Activated naive CD8-positive, alpha-beta T cell treated with anti-CD3 and anti-CD28 coated beads, Interleukin-2, amount 50 U/mL, for 16 hours (primary cell): Measurements from ENCODE around the gene RAX2.
"Not testable (repeated sequence)": the region's sequence is repeated elsewhere in the genome, so short reads cannot be mapped to it uniquely, and the experiment has no call there.

Experiments used
- DNase-seq: peaks from one replicate; pipeline ENCODE4 v3.0.0-alpha.2; 2020; ENCODE audit warnings: low read depth, low spot score

RAX2 gene

DNA sequence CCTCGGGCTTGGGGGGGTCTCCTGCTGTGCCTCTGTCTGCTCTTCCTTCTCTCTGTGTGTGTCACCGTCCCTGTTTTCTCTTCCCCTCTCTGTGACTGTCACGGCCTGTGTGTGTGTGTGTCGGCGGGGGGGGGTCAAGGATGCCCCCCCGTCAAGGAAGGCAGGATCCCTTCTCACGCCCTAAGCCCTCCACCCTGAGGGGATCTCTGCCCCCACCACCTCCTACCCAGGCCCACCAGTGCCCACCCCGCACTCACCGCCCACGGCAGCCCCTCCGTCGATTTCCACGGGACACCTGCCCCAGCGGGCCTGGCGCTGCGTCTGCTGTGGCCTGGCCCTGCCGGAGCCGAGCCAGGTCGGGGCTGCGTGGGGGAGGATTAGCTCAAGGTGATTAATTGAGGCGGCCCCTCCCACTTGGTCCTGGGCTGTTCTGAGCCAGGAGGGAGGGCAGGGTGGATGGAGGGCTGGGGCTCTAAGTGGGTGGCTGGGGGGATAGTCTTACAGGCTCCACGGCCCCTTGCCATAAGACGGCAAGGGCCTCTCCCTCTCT is at the start of gene RAX2:
TSS of gene RAX2 (minus strand) at position 323 of the 550 bp plus-strand sequence. CDS start 486 bp downstream, outside the sequence.
- no peak for DNase-seq

DNA sequence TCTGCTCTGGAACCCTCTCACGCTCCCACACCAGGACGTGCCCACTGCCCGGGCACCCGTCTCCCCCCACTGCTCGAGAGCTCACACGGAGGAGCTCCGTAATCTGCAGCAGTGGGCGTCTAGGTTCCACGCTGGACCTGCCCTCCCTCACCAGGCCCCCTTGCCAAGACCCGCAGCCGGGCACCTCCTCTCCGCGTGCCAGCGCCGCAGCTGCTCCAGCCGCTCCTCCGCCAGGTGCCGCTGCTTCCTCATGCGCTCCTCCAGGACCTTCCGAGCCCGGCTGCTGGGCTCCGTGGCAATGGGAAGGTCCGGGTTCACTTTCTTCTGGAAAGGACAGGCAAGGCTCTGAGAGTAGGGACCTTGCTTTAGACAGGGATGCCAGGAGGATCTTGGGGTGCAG is 49.1 kb upstream of the RAX2 start:
- no peak for DNase-seq

DNA sequence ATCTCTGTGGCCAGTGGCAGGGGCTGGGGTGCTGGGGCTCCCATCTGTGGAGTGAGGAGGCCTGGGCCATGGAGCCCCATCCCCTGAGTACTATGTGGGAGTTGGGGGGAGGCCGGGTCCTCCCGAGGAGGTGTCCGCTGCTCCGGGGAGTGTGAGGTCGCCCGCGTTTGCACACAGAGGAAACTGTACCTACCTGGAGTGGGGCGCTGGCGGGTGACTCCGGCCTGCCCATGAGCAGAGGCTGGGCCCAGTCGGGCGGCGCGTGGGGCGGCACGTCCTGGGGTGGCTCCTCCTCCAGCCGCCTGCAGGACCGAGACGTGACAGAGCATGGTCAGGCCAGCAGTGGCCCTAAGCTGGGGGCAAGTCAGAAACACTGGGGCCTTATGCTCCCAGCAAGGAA is 48.0 kb upstream of the RAX2 start:
- DNase-seq: no peak

DNA sequence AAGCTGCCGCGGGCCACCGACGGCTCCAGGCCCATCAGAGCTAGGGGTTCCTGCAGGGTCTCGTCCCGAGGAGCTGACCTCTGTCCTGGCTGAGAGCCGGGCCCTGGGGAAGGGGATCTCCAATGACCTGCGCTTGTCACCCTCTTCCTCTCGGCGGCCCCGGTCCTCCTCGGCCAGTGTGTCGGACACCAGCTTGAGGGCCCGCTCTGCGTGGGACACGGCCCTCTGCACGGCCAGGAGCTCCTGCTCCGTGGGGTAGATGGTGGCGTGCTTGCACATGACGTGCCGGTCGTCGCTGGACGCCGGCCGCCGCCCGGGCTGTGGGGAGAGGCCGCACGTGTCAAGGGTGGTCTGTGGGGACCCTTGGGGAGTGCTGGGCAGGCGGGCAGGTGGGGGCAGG is 46.9 kb upstream of the RAX2 start:
- no peak for DNase-seq

DNA sequence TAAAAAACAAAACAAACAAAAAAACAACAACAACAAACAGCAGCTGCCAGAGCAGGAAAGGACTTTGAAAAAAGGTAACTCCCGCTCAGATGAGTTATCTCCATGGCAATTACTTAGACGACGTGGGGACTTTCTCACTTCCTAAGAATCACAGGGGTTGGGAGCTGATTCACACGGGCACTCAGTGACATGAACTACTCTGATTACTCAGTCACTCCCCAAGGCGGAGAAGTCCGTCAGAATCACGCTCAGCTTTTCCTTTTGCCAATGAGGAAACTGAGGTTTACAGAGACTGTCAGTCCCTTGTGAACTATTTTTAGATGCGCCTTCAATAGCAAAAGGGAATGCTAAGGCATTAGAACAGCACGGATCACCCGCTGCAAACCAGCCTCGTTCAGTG is 46.4 kb upstream of the RAX2 start:
- DNase-seq: no peak

DNA sequence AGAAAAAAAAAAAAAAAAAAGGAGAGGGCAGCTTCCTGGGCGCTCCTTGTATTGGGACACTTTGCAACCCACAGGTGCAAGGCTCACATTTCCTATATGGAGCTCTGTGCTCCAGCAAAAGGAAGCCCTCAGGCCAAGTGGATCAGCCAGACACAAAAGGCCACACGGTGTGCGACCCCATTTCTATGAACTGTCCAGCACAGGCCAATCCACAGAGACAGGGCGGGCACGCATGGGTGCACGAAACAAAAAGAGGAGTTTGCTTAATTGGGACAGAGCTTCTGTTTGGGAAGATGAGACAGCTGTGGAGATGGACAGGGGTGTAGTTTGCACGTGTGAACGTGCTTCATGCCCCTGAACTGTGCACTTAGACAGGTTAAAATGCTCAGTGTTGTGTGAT is 45.7 kb upstream of the RAX2 start:
- DNase-seq: no peak

DNA sequence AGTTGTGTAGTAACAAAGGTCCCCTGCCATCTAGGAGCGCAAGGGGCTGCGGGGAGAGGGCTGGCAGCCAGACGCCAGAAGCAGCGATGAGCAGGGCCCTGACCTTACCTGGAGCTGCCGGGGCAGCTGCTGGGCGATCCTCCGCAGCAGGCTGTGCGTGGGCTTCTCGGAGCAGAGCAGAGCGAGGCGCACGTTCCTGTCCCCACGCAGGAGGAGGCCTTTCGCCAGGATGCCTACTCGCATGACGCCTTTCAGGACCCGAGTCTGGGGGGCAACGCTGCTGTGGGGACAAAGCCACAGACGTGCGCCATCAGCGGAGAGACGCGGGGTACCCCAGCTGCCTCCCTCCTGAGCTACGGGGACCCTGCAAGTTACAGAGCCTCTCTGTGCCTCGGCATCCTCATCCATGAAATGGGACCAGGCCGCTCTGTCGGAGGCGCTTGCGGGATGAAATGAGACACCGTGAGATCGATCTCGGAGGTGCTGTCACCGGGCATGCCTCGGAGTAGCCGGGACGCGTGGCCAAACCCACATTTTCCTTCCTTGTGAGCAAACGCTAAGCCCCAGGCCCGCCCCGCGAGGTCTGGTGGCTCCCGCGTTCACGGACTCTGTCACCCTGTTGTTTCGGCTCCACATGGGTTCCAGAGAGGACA is 44.7 kb upstream of the RAX2 start:
- DNase-seq: no peak

DNA sequence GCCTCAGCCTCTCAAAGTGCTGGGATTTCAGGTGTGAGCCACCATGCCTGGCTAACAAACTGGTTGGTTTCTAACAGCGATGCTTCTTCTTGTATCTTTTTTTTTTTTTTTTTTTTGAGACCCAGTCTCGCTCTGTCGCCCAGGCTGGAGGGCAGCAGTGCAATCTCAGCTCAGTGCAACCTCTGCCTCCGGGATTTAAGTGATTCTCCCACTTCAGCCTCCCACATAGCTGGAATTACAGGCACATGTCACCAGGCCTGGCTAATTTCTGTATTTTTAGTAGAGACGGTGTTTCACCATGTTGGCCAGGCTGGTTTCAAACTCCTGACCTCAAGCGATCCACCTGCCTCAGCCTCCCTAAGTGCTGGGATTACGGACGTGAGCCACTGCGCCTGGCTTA is 44.1 kb upstream of the RAX2 start:
- not testable (repeated sequence) for DNase-seq

DNA sequence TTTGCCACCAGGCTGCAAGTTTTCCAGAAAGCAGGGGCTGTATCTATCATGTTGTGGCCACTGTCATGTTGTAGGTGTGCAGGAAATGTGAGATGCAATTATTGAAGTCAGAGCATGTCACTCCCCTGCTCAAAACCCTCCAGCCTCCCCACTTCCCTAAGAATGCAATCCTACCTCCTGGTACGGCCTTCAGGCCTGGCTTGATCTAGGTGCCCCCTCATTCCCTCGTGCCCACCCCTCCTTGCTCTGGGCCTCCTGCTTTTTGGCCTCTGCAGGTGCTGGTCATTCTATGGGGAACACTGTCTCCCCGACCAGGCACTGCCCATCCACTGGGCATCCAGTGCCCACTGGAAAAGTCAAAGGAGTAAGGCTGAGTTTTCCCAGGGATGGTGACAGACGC is 42.6 kb upstream of the RAX2 start:
- DNase-seq: no peak

DNA sequence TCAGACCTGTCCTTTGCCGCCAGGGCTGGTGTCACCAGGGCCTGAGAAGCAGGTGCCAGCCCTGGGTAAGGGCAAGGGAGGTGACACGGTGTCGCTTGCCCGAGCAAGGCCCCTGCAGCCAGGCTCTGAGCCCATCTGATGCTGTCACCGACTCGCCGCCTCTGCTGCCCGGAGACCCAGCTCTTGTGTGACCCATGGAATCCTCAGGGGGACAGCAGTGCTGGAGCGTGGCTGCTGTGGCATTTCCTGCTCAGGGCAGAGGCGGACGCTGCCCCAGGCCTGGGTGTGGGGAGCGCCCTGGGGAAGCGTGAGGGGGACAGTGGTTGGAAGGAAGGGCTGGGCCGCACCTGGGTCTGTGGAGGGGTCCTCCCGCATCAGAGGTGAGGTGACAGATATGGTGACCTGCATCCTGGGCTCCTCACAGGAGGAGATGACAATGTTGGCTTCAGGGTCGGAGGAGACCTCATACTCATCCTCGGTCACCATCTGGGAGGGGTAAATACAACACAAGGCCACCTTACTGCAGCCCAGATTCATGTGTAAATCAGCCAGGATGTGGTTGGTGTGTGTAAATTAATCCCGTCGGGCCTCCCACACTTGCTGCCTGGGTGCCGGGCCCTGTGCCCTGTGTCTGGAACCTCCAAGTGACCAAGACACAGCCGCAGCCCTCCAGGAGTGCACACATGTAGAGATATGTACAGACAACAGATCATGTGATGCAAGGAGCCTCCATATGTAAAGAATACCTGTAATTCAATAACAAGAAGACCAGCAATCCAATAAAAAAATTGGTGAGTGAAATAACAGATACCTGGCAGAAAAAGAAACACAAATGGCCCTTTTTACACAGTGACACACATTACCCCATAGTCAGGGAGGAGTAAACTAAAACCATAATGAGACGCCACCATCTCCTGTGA is 41.7 kb upstream of the RAX2 start:
- DNase-seq: no peak

DNA sequence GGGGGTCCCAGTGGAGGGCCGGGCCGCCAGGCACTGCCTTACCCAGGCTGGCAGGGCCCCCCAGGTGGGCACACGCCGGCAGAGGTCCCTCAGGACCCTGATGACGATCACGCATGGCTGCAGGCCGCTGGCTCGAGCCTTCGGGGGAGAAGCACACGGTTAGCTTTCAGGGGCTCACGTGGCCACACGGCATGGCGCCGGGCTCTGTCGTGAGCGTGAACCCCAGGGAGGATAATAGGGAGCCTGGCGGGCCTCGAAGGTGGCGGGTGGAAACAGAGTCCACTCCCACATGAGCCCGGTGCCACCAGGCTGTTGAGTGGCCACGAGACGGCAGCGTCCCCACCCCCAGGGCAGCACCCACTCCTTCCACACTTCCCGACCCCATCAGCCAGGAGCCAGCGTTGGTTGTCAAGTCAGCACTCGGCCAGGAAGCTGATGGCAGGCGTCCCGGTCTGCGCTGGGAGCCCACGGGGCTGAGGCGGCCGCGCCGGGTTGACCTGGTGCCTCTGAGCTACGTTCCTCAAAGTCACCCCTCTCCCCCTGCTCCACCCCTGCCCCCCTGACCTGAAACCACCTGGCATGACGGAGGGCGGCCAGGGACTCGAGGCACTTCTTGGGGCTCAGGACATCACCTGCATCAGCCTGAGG is 38.8 kb upstream of the RAX2 start:
- DNase-seq: no peak

DNA sequence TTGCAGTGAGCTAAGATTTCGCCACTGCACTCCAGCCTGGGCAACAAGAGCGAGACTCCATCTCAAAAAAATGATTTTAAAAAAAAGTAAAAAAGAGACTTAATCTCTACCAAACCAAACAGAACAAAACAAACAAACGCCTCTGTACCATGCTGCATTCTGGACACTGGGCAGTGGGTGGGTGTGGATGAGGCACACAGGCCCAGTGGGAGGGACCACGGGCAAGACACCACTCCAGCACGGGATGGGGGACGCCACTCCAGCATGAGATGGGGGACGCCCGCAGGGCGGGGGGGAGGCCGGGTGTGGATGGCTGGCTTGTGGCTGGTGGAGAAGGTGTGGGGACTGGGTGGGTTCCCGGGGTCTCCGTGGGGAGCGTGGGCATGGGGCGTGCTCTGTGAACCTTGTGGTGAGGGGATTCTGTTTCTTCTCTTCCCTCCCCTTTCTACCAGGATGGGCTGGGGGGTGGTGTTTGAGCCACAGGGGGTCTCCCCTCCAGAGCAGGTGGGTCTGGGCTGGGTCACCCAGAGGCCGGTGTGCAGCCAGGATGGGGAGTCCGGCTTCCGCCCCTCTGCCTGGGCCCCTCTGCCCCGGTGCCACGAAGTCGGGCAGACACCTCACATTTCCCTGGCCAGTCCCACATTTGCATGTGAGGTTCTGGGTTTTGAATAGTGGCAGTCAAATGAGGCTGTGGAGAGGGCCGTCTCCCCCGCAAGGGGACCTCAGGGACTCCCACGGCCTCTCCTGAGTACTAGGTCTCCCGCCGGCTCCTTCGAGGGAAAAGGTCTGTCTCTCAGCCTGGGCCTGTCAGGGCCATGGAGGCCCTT is 38.1 kb upstream of the RAX2 start:
- DNase-seq: no peak

DNA sequence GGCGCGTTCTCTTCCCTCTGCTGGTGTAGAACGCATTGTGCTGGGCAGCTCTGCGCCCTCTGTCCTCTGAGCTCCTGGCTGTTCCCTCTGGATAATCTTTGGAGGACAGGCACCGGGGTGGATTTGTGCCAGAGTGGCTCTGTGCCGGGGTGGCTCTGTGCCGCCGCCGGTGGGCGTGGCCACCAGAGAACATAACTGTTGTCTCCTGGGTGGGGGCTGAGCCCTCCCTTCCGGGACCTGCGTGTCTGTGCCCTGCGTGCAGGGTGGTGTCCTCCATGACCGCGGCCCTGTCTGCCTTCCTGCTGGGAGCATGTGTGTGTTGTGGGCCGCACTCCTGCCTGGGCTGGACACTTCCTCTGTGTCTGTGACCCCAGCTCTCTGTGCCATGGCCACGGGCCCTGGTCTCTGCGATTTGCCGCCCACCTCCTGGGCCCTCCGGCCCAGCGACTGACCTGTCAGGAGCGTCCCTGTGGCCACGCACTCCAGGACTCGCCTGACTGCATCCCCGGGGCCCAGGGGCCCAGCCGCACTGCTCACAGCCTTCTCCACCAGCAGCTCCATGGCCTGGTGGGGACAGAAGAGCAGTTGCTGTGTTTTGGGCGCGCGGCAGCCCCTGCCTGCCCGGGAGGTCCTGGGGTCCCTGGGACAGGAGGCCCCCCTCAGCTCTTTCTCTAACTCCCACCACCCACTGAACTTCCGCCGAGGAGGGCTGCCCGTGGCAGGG is 36.6 kb upstream of the RAX2 start:
- no peak for DNase-seq

DNA sequence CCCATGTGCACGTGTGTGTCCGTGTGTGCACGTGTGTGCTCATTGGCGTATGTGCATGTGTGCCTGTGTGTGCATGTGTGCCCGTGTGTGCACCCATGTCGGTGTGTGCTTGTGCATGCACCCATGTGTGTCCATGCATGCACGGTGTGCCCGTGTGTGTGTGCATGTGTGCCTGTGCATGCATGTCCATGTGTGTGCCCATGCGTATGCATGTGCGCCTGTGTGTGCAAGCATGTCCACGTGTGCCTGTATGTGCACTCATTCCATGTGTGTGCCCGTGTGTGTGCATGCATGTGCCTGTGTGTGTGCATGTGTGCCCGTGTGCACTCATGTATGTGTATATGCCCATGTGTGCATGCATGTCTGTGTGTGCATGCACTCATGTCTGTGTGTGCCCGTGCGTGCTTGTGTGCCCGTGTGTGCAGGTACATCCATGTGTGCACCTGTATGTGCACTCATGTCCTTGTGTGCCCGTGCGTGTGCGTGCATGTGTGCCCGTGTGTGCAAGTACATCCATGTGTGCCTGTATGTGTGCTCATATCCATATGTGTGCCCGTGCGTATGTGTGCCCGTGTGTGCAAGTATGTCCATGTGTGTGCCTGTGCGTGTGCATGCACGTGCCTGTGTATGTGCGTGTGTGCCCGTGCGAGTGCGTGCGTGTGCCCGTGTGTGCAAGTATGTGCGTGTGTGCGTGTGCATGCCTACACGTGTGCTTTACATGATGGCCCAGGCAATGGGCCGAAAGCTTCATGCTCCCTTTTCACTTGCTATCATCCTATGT is 35.7 kb upstream of the RAX2 start:
- no peak for DNase-seq

DNA sequence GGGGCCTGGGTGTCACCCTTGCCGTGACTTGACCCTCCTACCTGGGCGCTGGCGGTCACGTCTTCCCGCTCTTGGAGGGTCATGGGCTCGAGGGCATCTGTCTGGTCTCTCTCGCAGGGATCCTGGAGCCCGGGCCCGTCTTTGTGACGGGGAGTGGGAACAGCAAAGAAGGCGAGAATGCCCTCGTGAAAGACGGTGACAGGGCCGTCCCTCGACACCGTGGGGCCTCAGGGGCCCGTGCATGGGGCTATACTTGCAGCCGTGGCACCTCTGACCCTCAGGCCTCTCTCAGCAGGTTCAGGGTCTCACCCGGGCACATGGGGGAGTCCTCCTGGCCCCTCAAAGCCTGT is 35.1 kb upstream of the RAX2 start:
- DNase-seq: no peak

DNA sequence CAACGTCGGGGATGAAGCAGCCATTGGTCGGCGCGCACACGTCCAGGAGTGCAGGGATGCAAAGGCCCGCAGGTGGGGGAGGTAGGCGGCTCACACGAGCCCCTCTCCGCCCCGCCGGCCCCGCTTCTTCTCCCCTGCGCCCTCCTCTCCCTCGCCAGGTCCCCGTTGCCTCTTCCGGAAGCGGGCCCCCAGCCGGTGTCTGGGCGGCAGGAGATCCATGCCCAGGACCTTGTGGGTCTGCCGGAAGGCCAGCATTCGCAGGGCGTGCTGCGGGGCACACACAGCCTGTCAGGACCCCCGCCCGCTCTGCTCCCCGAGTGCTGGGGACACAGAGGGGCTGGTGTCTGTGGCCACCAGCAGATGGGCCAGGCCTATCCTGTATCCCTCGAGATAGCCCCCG is 33.8 kb upstream of the RAX2 start:
- no peak for DNase-seq

DNA sequence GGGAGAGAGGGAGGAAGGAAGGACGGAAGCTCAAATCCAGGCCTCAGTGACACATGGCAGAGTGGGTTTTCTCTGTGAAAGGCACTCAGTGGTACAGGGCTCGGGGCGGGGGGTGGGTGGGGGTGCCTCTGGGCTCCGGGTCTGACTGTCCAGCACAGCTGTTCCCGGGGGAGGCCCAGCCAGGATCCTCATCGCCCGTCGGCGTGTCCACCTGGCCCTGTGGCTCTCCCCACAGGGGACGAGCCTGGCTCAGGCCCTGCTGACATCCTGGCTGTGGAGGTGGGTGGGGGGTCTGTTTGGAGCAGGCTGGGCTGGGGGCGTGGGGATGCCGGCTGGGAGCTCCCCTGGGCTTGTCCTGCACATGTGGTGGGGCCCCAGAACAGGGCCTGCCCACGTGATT is 32.4 kb upstream of the RAX2 start:
- no peak for DNase-seq

DNA sequence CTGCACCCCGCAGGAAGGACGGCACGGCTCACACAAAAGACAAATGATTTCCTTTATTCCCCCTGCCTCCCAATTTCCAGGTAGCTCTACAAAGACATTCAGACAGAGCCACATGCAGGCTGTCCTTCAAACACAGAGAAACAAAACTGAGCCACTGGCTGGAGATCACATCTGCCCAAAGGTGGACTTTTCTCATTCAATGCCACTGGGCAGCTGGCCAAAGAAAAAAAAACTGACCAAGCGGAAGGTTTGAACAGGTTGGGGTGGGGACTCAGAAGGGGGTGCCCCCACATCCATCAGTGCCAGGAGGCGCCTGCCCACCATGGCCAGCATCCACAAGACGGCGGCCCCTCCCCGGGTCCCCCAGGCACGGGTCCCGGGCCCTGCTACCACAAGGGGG is 32.0 kb upstream of the RAX2 start:
- no peak for DNase-seq

DNA sequence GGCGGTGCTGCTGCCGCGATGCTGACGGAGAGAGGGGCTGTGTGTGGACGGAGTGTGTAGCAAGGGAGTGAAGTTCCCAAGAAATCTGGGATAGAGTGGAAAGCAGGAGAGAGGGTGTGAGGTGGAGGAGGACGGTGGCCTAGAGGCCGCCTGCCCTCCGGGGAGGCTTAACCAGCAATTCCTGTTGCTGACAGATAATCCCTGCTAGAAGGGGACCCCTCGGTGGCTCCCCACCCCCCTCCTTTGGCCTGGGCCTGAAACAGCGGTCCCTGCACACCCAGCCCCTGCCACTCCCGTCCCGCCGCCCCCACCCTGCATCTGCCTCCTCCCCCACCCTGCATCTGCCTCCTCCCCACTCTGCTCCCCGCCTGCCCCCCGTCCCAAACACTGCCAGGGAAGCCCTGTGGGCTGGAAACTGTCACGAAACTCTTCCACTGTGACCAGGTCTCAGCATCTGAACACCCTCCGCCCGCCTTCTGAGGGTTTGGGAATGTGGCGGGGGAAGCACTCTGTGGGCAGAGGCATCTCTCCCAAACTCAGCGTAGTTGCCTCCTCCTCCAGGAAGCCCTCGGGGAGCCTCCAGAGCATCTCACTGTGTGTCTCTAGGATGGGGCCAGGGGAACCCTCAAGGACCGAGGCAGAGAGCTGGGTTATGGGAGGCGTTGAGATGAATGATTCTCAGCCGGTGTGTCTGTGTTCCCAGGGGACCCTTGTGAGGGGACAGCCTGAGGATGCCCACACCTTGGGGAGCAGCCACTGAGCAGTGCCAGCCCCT is 31.3 kb upstream of the RAX2 start:
- no peak for DNase-seq
